Lower leg skin (tissue), 3 donors: ENCODE measurements around the gene GALNS.

ENCODE experiments used
- CTCF ChIP-seq, 3 donors: fragments of 450-650 bp; IDR thresholded peaks; one replicate each; pipeline ENCODE4 v1.5.1; 2016; ENCODE audit warnings: antibody characterized with exemption in 3 of 3, mild to moderate bottlenecking in 3 of 3, moderate library complexity in 2 of 3
- POLR2A ChIP-seq, 2 donors: fragments of 450-650 bp; IDR thresholded peaks; one replicate each; pipeline ENCODE4 v1.6.1; 2016 to 2017; ENCODE audit warnings: antibody characterized with exemption in 2 of 2, mild to moderate bottlenecking in 1 of 2, moderate library complexity in 1 of 2

- TF ChIP-seq CTCF (IDR thresholded peaks at IDR 0.05) = no peak
- no peak for TF ChIP-seq POLR2A (IDR thresholded peaks at IDR 0.05)
Observed at GRCh38 chr16:88904676-88905365, 48.1 kb upstream of the GALNS start.
